HG03039 (cell line): Measurements from ENCODE around the gene COMMD3.

Source experiments
- ATAC-seq: cut with Tn5 transposase; IDR thresholded peaks from one replicate; pipeline ENCODE4 v1.9.1; 2021; ENCODE audit warnings: mild to moderate bottlenecking, moderate library complexity; ENCODE audit not compliant: unreplicated experiment

Gene COMMD3

DNA sequence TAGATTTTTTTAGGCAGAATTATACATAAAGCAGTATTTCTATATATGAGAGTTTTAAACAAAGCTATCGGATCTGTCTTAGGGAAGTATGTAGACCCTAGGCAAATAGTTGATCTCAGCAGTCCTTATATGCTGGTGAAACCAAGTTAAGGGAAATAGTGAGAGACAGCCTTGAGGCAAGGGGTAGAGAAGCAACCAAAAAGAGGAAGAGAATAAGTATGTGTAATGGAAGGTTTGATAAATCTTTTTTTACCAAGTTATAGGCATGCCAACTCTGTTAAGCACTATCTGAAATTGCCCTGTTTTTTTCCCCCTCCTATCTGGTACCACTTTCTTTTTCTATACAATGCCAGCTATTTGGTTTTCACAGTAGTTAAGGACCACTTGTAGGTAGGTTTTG, 49.0 kb downstream of the COMMD3 start:
- peak; percentile 50 for ATAC-seq

DNA sequence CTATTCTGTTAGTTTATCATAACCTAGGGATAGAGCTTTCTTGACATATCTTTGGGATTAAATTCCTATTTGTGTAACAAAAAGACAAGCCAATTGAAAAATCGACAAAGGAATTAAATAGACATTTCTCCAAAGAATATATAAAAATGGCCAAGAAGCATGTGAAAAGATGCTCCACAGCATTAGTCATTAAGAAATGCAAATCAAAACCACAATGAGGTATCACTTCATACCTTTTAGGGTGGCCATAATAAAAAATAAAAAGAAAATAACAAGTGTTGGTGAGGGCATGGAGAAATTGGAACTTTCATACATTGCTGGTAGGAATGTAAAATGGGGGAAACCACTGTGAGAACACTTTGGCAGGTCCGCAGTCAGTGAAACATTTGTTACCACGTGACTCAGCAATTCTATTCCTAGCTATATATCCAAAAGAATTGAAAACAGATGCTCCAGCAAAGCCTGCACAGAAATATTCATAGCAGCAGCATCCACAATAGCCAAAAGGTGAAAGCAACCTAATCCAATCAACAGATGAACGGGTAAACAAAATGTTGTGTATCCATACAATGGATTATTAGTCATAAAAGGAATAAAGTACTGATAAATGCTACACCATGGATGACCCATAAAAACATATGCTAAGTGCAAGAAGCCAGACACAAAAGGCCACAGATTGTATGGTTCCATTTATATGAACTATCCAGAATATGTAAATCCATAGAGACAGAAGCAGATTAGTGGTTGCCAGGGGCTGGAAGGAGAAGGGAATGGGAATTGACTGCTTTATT, 49.7 kb downstream of the COMMD3 start:
- no peak for ATAC-seq

GRCh38 chr10:22366435-22366703, 50.2 kb downstream of the COMMD3 start:
- no peak for ATAC-seq

DNA sequence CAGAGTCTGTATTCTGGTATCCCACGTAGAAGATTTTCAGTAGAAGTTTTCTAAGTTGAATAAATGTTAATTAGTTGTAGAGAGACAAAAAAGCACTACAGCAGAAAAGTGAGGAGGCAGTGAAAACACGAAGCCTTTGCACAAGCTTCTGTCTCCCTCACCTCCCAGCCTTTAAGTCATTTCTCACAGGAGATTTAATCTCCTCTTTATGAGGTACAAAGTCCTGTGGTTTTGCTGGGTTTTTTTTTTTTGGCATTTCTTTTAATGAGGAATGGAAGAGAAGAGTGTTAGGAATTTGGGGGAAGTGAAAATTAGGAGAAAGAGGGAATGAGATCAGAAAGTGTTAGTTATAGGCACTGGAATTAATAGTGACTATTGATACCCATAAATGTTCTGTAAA, 50.6 kb downstream of the COMMD3 start:
- no peak for ATAC-seq

GRCh38 chr10:22367471-22367870, 51.3 kb downstream of the COMMD3 start:
- ATAC-seq, result no peak

DNA sequence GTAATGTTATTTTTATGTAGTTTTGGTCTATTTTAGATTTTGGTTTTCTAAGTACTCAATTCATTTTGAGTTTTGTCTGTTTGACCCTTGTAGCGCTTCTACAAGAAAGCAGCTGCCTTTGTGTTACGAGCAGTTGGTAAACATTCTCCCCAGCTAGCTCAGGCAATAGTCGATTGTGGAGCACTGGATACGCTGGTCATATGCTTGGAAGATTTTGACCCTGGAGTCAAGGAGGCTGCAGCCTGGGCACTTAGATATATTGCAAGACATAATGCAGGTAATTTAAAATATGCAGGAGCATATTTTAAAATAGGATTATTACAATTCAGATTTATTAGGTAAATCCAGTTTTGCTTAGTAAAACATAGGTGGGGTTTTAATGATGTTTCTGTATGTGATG, 52.2 kb downstream of the COMMD3 start:
- no peak for ATAC-seq

DNA sequence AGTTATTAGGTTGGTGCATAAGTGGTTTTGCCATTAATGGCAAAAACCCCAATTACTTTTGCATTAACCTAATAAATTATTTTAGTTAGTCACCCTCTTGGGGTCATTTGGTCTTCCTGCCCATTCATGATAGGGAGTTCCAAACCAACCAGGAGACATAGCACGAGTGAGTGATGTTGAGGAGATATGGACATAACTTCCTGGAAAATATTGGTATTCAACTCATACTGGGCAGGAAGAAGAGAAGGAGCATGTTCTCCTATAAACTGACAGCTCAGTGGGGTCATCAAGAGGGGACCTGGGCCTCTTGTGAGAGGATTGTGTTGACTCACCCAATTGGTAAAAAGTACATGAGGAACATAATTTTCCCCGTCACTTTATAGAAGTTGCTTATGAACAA, 52.8 kb downstream of the COMMD3 start:
- ATAC-seq, result no peak

- ATAC-seq, result peak; percentile 51
Measured at GRCh38 chr10:22369434-22370072, 53.4 kb downstream of the COMMD3 start.
